Colon (tissue), 2 donors: ENCODE measurements around the gene HIBCH.
"Not testable (repeated sequence)": the region's sequence is repeated elsewhere in the genome, so short reads cannot be mapped to it uniquely, and the experiment has no call there.

Experiments used
- FAIRE-seq: peaks from 2 replicates; lab custom pipeline; 2012; peaks lifted over from hg19 to GRCh38; lab: Jason Lieb, UNC
- donor health status: control.
- donor health status: control.

The HIBCH gene

DNA sequence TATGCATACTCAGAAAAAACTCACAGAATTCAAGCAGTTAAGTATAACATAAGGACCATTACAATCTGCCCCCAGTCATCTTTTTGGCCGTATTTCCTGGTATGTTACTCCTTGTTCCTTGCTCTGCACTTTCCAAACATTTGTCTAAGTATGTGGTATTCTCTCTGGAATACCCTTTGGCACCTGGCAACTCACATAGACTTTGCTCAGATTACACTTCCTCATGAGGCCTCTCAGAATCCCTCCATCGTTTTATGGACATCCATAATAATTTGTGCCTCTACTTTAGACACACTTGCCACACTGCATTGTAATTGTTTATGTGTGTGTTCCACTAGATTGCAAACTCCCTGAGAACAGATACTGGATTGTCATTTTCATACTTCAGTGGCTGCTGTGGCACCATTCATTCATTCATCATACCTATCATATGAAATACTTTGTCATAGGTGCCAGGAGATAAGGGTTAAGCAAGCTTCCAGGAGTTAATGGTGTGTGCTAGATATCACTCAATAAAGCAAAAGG, 84.0 kb downstream of the HIBCH start:
- FAIRE-seq = no peak

DNA sequence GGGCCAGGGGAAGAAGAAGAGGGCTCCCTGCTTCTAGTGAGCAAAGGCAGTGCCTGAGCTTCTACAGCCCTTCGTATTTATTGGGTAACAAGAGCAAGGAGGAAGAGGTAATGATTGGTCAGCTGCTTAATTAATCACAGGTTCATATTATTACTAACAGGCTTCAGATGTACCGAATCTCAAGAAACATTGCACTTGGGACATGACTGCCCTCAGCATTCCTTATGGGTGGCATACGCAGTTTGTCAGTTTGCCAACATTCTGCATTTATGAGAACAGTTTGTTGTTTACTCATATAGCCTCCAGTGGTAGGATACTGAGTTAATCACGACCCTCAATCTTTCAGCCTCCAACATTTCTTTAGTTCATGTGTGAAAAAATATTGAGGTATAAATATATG, 84.5 kb downstream of the HIBCH start:
- FAIRE-seq = no peak

- FAIRE-seq = not testable (repeated sequence)
Observed at GRCh38 chr2:190223989-190224388, 95.6 kb downstream of the HIBCH start.

DNA sequence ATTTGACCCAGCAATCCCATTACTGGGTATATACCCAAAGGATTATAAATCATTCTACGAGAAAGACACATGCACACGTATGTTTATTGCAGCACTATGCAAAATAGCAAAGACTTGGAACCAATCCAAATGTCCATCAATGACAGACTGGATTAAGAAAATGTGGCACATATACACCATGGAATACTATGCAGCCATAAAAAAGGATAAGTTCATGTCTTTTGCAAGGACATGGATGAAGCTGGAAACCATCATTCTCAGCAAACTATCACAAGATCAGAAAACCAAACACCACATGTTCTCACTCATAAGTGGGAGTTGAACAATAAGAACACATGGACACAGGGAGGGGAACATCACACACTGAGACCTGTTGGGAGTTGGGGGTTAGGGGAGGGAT, 96.9 kb downstream of the HIBCH start:
- FAIRE-seq = not testable (repeated sequence)

DNA sequence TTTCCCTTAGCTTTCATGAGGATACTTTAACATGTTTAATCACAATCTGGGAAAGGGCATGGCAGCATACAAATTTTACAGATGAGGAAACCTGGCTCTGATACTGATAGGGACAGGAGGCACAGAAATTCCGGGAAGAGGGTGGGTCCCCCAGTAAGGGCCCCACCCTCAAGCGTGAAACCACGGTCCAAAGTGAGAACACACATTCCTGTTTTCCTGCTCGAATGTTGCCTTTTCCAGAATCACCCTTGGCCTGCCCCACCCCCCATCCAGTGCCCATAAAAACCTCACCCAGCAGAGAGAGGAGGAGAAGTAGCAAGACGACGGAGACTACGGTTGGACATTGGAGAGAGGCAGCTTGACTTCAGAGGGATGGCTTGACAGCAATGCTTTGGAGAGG, 98.2 kb downstream of the HIBCH start:
- no peak for FAIRE-seq

DNA sequence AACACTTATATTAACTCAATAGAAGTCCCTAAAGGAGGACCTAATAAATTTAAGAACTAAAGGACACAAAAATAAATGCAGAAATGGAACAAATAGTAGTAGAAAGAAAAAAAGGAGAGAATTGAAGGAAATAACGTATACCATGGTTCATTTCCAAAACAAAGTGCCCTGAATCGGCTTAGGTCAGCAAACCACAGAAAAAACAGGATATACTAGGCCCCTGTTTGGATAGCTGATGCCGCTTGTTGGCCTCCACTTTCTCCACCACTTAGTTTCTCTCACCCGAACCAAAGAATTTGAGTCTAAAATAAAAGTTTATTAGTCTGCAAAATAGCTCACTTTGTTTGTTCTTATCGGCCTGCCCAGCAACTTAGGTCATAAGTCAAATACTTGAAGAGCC, 100.4 kb downstream of the HIBCH start:
- FAIRE-seq = no peak

GRCh38 chr2:190217616-190218015, 102.0 kb downstream of the HIBCH start:
- FAIRE-seq = no peak

GRCh38 chr2:190216829-190217228, 102.8 kb downstream of the HIBCH start:
- FAIRE-seq = no peak

- no peak for FAIRE-seq
Observed at GRCh38 chr2:190215620-190216019, 104.0 kb downstream of the HIBCH start.

- FAIRE-seq = no peak
Observed at GRCh38 chr2:190214426-190215194, 105.0 kb downstream of the HIBCH start.

- no peak for FAIRE-seq
Observed at GRCh38 chr2:190213441-190214335, 105.9 kb downstream of the HIBCH start.

DNA sequence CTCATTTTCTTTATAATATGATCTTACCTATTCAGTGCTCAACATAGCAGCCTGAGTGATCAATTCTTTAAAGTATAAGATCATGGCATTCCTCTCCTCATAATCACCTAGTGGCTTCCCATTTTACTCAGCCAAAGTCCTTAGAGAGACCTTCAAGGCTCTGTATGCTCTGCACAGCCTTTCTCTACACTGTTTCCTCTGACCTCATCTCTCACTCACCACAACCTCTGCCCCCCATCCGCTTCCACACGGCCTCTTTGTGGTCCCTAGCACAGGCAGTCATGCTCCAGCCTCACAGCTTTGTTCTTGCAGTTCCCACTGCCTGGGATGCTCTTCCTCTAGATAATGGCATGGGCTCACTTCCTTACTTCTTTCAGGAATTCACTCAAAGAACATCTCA, 109.2 kb downstream of the HIBCH start:
- no peak for FAIRE-seq

DNA sequence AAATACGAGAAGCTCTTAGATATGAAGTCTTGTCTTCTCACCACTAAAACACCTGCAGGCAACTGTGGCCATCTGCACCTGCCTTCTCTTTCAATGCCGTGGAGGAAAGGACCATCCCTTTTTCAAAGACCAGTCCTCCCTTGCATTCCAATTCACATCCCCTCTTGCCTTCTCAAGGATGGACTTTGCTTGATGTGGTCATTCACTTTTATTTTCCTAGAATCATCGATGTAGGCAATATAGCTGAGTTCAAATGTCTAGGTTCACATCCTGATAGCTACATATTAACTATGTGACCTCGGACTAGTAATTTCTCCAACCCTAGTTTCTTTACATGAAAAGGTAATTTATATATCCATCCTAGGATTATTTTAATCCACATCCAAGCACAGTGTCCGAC, 110.1 kb downstream of the HIBCH start:
- no peak for FAIRE-seq

GRCh38 chr2:190207930-190208329, 111.7 kb downstream of the HIBCH start:
- no peak for FAIRE-seq

DNA sequence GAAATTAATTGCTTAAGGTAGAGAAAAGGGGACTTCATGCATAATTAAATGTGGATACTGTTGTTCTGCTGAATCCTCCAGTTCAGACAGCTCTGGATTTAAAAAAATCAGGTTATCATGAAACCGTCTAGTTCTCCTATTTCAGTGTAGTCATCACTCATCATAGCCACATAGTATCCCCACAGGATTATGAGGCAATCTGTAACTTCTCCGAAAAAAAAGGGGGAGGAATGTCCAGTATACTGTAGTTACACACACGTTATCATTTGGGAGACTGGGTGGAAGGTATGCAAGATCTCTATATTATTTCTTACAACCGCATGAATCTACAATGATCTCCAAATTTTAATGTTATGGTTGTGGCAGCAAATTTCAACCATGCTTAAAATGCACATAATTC, 114.0 kb downstream of the HIBCH start:
- no peak for FAIRE-seq

DNA sequence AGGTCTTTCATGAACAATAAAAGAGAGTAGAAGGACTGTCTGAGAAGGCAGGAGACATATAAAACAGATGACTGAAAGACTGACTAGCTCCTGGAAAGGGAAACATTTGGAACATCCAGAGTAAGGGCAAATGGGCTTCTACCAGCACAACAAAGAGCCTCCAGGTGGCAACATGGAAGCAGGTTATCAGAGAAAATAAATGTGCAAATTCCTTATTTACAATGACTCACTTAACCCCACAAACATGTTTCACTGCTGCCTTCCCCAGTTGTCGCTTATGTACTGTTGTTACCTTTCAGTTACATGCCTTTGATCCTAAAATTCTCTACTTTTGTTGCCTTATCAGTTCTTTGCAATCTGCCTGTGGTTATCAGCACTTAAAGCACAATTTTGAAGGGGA, 117.0 kb downstream of the HIBCH start:
- FAIRE-seq = no peak

- no peak for FAIRE-seq
Observed at GRCh38 chr2:190202018-190202417, 117.6 kb downstream of the HIBCH start.

DNA sequence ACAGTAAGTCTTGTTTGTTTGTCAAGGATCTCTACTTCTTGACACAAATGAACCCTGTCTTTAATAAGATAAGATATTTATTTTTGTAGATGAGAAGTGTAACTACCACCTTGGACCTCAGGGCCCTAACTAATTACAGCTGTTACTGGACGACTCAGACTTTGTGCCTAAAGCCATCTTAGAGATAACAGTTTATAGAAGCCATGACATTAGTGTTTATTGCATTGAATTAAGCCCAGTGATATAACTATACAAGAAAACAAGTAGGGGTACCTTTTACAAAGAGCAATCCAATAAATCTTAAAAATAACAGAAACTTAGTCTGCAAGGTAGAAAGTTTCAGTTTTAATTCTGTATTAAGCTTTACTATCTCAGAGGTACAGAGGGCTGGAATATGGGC, 119.0 kb downstream of the HIBCH start:
- no peak for FAIRE-seq

GRCh38 chr2:190199530-190199929, 120.1 kb downstream of the HIBCH start:
- no peak for FAIRE-seq

- FAIRE-seq = no peak
Observed at GRCh38 chr2:190199109-190199508, 120.5 kb downstream of the HIBCH start.

DNA sequence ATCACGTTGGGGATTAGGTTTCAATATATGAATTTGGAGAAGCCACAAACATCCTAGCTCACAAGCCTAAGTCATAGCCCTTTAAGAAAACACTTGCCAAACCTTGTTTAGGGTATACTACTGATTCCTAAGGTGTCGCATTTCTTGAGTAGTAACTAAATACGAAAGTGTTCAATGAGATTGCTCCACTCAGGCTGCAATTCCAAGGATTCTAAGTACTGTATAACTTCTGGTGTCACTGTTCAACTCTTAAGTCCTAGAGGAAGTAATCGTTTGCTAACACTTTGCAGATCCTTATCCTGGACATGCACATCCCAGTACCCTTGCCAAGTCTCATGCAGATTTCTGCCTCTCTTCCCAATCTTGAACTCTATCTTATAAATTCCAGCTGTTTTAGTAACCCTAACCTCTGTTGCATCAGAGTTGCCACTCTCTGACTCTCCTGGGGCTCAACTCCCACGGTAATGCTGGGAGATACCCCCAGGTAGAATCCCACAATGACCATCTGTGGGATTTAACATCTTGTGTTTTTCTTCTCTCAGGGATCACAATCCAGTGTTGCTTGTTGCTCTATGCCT, 122.4 kb downstream of the HIBCH start:
- no peak for FAIRE-seq

GRCh38 chr2:190190507-190191162, 129.0 kb downstream of the HIBCH start:
- no peak for FAIRE-seq
